Breast epithelium (tissue), 3 donors: Measurements from ENCODE around the gene FAM83B.

Experiments used
- CTCF ChIP-seq, 3 donors: fragments of 450-650 bp; IDR thresholded peaks; one replicate each; pipeline ENCODE4 v1.5.1; 2016 to 2017; ENCODE audit warnings: antibody characterized with exemption in 3 of 3, mild to moderate bottlenecking in 3 of 3, moderate library complexity in 3 of 3
- POLR2A ChIP-seq: fragments of 450-650 bp; IDR thresholded peaks from one replicate; pipeline ENCODE4 v1.6.1; 2016; ENCODE audit warnings: antibody characterized with exemption, mild to moderate bottlenecking, moderate library complexity

DNA sequence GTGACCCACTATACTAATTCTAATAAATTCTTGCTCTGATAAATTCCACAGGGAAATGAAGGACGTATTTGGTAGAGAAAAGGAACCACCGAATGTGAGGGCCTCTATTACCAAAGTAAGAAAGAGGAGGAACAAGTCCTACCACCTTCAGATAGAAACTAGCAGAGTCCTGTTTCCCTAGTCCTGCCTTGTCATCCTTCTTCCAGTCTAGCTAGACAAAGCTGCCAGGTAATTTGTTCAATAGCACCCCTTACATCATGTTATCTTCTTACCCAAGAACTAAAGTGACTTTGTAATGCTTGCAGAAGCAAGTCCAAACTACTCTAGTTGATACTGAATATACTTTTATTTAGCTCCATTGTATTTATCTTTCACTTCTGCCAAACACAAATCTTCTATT, 29.3 kb upstream of the FAM83B start:
- TF ChIP-seq CTCF (IDR thresholded peaks at IDR 0.05), result no peak
- no peak for TF ChIP-seq POLR2A
